ENCODE results near the gene THSD4. TPM values are rescaled to one million over a fixed set of nuclear protein-coding genes. Genes with fewer than 3 reads are reported as not detected.

Gene THSD4
- total RNA-seq, 1 experiment from 2014 or later = 24.2 TPM

- CTCF ChIA-PET = no interaction called here
- Mint-ChIP-seq H3K4me1 (ENCODE audit: low read depth, unreplicated experiment) (no peaks in the 10 kb centered on the region), H3K27ac (ENCODE audit: unreplicated experiment) (no peak overlapping the region), H3K9me3 (ENCODE audit: low read depth, unreplicated experiment) (peaks cover 3% of the 10 kb centered on the region), H3K36me3 (ENCODE audit: insufficient read depth, unreplicated experiment) (no peaks in the 10 kb centered on the region), H3K27me3 (ENCODE audit: unreplicated experiment) (no peaks in the 10 kb centered on the region), H3K4me3 (ENCODE audit: low read depth, unreplicated experiment) (no peak overlapping the region)
- no TSS peak for BruUV-seq (replicated peaks)
- DNase-seq = no peak
- intact Hi-C loops (cut with micrococcal nuclease; ENCODE audit: unreplicated experiment) = no loop called here
- no peak for TF ChIP-seq CTCF (IDR thresholded peaks at IDR 0.05; ENCODE audit: unreplicated experiment)
Measured at GRCh38 chr15:71603379-71603778, 488.1 kb downstream of the THSD4 start.

GRCh38 chr15:71607383-71607782 is 492.1 kb downstream of the THSD4 start:
- CTCF ChIA-PET = no interaction called here
- no peak overlapping the region for H3K27ac Mint-ChIP-seq (ENCODE audit: unreplicated experiment)
- no peaks in the 10 kb centered on the region for H3K4me1 Mint-ChIP-seq (ENCODE audit: low read depth, unreplicated experiment)
- no peaks in the 10 kb centered on the region for H3K27me3 Mint-ChIP-seq (ENCODE audit: unreplicated experiment)
- no TSS peak for BruUV-seq (replicated peaks)
- no peak overlapping the region for H3K4me3 Mint-ChIP-seq (ENCODE audit: low read depth, unreplicated experiment)
- intact Hi-C loops (cut with micrococcal nuclease; ENCODE audit: unreplicated experiment) = no loop called here
- TF ChIP-seq CTCF (IDR thresholded peaks at IDR 0.05; ENCODE audit: unreplicated experiment) = no peak
- peaks cover 3% of the 10 kb centered on the region for H3K9me3 Mint-ChIP-seq (ENCODE audit: low read depth, unreplicated experiment)
- H3K36me3 Mint-ChIP-seq (ENCODE audit: insufficient read depth, unreplicated experiment) = no peaks in the 10 kb centered on the region
- no peak for DNase-seq

GRCh38 chr15:71610728-71611552 is 495.7 kb downstream of the THSD4 start:
- H3K9me3 Mint-ChIP-seq (ENCODE audit: low read depth, unreplicated experiment) = no peaks in the 10 kb centered on the region
- DNase-seq = no peak
- BruUV-seq (replicated peaks) = no TSS peak
- H3K27ac Mint-ChIP-seq (ENCODE audit: unreplicated experiment) = no peak overlapping the region
- intact Hi-C loops (cut with micrococcal nuclease; ENCODE audit: unreplicated experiment) = no loop called here
- H3K4me1 Mint-ChIP-seq (ENCODE audit: low read depth, unreplicated experiment) = no peaks in the 10 kb centered on the region
- no peaks in the 10 kb centered on the region for H3K36me3 Mint-ChIP-seq (ENCODE audit: insufficient read depth, unreplicated experiment)
- CTCF ChIA-PET = interaction anchor here (0.5 kb wide), 1 partner anchor 35 kb away, joined by 3 read pairs; no protein-coding TSS in a partner anchor
- no peak for TF ChIP-seq CTCF (IDR thresholded peaks at IDR 0.05; ENCODE audit: unreplicated experiment)
- no peaks in the 10 kb centered on the region for H3K27me3 Mint-ChIP-seq (ENCODE audit: unreplicated experiment)
- H3K4me3 Mint-ChIP-seq (ENCODE audit: low read depth, unreplicated experiment) = no peak overlapping the region

- H3K27ac Mint-ChIP-seq (ENCODE audit: unreplicated experiment) = no peak overlapping the region
- no peaks in the 10 kb centered on the region for H3K9me3 Mint-ChIP-seq (ENCODE audit: low read depth, unreplicated experiment)
- H3K27me3 Mint-ChIP-seq (ENCODE audit: unreplicated experiment) = no peaks in the 10 kb centered on the region
- CTCF ChIA-PET = no interaction called here
- DNase-seq = no peak
- TF ChIP-seq CTCF (IDR thresholded peaks at IDR 0.05; ENCODE audit: unreplicated experiment) = no peak
- H3K4me1 Mint-ChIP-seq (ENCODE audit: low read depth, unreplicated experiment) = no peaks in the 10 kb centered on the region
- H3K4me3 Mint-ChIP-seq (ENCODE audit: low read depth, unreplicated experiment) = no peak overlapping the region
- intact Hi-C loops (cut with micrococcal nuclease; ENCODE audit: unreplicated experiment) = no loop called here
- no TSS peak for BruUV-seq (replicated peaks)
- H3K36me3 Mint-ChIP-seq (ENCODE audit: insufficient read depth, unreplicated experiment) = no peaks in the 10 kb centered on the region
Measured at GRCh38 chr15:71611553-71612396, 496.5 kb downstream of the THSD4 start.
